ENCODE results near the gene MEF2C.

GRCh38 chr5:88815050-88815789 is 67.8 kb downstream of the MEF2C start:
- no peak for TF ChIP-seq POLR2A (IDR thresholded peaks at IDR 0.05)
- TF ChIP-seq, protein P1, sequence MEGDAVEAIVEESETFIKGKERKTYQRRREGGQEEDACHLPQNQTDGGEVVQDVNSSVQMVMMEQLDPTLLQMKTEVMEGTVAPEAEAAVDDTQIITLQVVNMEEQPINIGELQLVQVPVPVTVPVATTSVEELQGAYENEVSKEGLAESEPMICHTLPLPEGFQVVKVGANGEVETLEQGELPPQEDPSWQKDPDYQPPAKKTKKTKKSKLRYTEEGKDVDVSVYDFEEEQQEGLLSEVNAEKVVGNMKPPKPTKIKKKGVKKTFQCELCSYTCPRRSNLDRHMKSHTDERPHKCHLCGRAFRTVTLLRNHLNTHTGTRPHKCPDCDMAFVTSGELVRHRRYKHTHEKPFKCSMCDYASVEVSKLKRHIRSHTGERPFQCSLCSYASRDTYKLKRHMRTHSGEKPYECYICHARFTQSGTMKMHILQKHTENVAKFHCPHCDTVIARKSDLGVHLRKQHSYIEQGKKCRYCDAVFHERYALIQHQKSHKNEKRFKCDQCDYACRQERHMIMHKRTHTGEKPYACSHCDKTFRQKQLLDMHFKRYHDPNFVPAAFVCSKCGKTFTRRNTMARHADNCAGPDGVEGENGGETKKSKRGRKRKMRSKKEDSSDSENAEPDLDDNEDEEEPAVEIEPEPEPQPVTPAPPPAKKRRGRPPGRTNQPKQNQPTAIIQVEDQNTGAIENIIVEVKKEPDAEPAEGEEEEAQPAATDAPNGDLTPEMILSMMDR (IDR thresholded peaks at IDR 0.05) = no peak
